Lower leg skin (tissue), 3 donors: ENCODE measurements around the gene RPLP2.

ENCODE experiments used
- POLR2A ChIP-seq, 2 donors: fragments of 450-650 bp; IDR thresholded peaks; one replicate each; pipeline ENCODE4 v1.6.1; 2016 to 2017; ENCODE audit warnings: antibody characterized with exemption in 2 of 2, mild to moderate bottlenecking in 1 of 2, moderate library complexity in 1 of 2
- TF ChIP-seq, protein P1 (sequence below), 3 donors: fragments of 450-650 bp; IDR thresholded peaks; one replicate each; pipeline ENCODE4 v1.5.1; 2016; ENCODE audit warnings: antibody characterized with exemption in 3 of 3, mild to moderate bottlenecking in 3 of 3, moderate library complexity in 2 of 3

DNA sequence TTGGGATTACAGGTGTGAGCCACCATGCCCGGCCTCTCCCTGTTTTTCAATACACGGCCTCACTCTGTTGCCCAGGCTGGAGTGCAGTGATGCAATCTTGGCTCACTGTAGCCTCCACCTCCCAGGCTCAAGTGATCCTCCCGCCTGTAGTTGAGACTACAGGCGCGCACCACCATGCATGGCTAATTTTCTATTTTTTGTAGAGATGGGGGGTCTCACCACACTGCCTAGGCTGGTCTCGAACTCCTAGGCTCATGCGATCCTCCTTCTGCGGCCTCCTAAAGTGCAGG is 44.0 kb upstream of the RPLP2 start:
- TF ChIP-seq, protein P1, sequence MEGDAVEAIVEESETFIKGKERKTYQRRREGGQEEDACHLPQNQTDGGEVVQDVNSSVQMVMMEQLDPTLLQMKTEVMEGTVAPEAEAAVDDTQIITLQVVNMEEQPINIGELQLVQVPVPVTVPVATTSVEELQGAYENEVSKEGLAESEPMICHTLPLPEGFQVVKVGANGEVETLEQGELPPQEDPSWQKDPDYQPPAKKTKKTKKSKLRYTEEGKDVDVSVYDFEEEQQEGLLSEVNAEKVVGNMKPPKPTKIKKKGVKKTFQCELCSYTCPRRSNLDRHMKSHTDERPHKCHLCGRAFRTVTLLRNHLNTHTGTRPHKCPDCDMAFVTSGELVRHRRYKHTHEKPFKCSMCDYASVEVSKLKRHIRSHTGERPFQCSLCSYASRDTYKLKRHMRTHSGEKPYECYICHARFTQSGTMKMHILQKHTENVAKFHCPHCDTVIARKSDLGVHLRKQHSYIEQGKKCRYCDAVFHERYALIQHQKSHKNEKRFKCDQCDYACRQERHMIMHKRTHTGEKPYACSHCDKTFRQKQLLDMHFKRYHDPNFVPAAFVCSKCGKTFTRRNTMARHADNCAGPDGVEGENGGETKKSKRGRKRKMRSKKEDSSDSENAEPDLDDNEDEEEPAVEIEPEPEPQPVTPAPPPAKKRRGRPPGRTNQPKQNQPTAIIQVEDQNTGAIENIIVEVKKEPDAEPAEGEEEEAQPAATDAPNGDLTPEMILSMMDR (IDR thresholded peaks at IDR 0.05) = no peak
- TF ChIP-seq POLR2A (IDR thresholded peaks at IDR 0.05) = no peak
